Measurements from ENCODE around the gene HOXC12. TPM values are rescaled to one million over a fixed set of nuclear protein-coding genes. Genes with fewer than 3 reads are reported as not detected.

The HOXC12 gene
- total RNA-seq, 2 experiments from 2014 or later = not detected

DNA sequence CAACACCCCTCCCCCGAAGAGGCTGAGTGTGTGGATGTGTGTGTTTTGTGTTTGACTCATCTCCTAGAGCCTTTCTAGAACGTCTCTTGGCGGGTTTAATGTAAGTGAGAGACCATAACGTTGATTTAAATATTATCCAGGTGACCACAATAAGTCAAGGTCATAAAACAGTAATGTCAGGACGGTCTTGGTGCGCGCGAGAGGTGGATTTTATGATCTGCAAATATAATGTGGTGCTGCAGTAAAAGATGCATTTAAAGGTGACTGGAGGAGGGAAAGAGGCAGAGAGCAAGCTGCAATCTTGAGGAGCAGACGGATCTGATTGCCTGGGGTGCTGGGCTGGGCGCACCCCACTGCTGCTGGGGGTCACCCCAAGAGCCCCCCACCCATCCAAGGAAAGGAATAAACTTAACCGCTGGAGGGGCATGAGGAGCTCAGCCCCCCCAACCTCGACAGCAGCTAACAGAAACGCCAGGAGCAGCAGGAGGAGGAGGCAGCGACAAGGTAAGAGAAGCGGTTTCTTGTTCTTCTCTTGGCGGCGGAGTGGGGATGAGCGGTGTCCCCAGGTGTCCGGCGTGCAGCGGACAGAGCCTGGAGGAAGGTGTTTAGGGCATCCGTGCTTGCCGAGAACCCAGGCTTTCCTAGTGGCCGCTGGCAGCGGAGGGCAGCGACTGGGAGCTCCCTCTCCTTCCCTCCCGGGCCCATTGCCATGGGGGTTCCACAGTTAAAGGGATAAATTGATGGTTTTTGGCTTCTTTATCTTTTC lies 35.8 kb downstream of the HOXC12 start:
- Histone ChIP-seq H3K4me1 (ENCODE audit: insufficient read depth, low read length, poor library complexity, severe bottlenecking) (peaks cover 35% of the 10 kb centered on the region), H3K36me3 (ENCODE audit: insufficient read depth, low read length) (no peaks in the 10 kb centered on the region), H2AFZ (ENCODE audit: low read length) (no peak overlapping the region), H3K4me2 (ENCODE audit: low read length) (no peak overlapping the region), H3K4me3 (ENCODE audit: low read depth, low read length, poor library complexity, severe bottlenecking) (no peak overlapping the region), H4K20me1 (ENCODE audit: insufficient read depth, low read length) (no peaks in the 10 kb centered on the region), H3K27ac (ENCODE audit: low read depth, low read length, poor library complexity, severe bottlenecking) (no peak overlapping the region), H3K9me2 (ENCODE audit: insufficient read depth, low read length) (no peaks in the 10 kb centered on the region), H3K9me3 (ENCODE audit: low read length) (no peaks in the 10 kb centered on the region), H3K79me2 (ENCODE audit: insufficient read depth, low read depth, low read length) (no peaks in the 10 kb centered on the region)
- intact Hi-C loops (cut with micrococcal nuclease; ENCODE audit: unreplicated experiment) = no loop called here
- POLR2A ChIA-PET = interaction anchor here (0.6 to 1.0 kb wide), 2 partner anchors 9 to 215 kb away, joined by 3 read pairs; no protein-coding TSS in a partner anchor
- no TSS peak for BruUV-seq (replicated peaks)
- DNase-seq (ENCODE audit: low spot score) = no peak
- TF ChIP-seq, protein P1, sequence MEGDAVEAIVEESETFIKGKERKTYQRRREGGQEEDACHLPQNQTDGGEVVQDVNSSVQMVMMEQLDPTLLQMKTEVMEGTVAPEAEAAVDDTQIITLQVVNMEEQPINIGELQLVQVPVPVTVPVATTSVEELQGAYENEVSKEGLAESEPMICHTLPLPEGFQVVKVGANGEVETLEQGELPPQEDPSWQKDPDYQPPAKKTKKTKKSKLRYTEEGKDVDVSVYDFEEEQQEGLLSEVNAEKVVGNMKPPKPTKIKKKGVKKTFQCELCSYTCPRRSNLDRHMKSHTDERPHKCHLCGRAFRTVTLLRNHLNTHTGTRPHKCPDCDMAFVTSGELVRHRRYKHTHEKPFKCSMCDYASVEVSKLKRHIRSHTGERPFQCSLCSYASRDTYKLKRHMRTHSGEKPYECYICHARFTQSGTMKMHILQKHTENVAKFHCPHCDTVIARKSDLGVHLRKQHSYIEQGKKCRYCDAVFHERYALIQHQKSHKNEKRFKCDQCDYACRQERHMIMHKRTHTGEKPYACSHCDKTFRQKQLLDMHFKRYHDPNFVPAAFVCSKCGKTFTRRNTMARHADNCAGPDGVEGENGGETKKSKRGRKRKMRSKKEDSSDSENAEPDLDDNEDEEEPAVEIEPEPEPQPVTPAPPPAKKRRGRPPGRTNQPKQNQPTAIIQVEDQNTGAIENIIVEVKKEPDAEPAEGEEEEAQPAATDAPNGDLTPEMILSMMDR (conservative IDR thresholded peaks at IDR 0.05; ENCODE audit: low read length) = no peak
- TF ChIP-seq EZH2phosphoT487 (IDR thresholded peaks at IDR 0.05; ENCODE audit: borderline replicate concordance, low read depth, low read length) = no peak
- CTCF ChIA-PET (ENCODE audit: unreplicated experiment) = interaction anchor here (0.5 to 0.6 kb wide), 2 partner anchors 16 to 63 kb away, joined by 3 read pairs; partner anchors contain the start of gene HOXC4

DNA sequence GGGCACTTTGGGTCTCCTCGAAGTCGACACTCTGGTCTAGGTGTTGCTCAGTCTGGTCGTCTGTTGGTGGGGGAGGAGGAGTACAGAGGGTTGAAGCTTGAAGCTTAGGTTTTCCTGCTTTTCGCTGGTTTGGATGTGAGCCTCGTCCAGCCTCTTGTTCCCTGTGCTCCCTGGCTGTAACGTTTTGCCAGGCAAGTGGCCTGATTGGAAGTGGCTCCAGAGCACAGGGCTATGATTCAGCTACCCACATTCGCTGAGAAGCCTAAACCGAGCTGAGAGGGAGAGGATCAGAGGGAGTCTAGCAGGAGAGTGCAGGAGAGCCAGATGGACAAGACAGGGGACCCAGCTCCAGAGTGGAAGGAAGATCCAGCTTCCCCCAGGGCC lies 36.4 kb downstream of the HOXC12 start:
- TF ChIP-seq, protein P1 (conservative IDR thresholded peaks at IDR 0.05; ENCODE audit: low read length) = no peak
- TF ChIP-seq EZH2phosphoT487 (IDR thresholded peaks at IDR 0.05; ENCODE audit: borderline replicate concordance, low read depth, low read length) = no peak
- BruUV-seq (replicated peaks) = no TSS peak
- Histone ChIP-seq H3K9me3 (ENCODE audit: low read length) (no peaks in the 10 kb centered on the region), H3K36me3 (ENCODE audit: insufficient read depth, low read length) (no peaks in the 10 kb centered on the region), H3K27ac (ENCODE audit: low read depth, low read length, poor library complexity, severe bottlenecking) (no peak overlapping the region), H3K4me2 (ENCODE audit: low read length) (no peak overlapping the region), H4K20me1 (ENCODE audit: insufficient read depth, low read length) (no peaks in the 10 kb centered on the region), H3K9me2 (ENCODE audit: insufficient read depth, low read length) (no peaks in the 10 kb centered on the region), H3K79me2 (ENCODE audit: insufficient read depth, low read depth, low read length) (no peaks in the 10 kb centered on the region), H3K4me3 (ENCODE audit: low read depth, low read length, poor library complexity, severe bottlenecking) (no peak overlapping the region), H3K4me1 (ENCODE audit: insufficient read depth, low read length, poor library complexity, severe bottlenecking) (peaks cover 33% of the 10 kb centered on the region), H2AFZ (ENCODE audit: low read length) (no peak overlapping the region)
- ChIA-PET CTCF (ENCODE audit: unreplicated experiment) (interaction anchor here (0.5 to 0.6 kb wide), 2 partner anchors 16 to 63 kb away, joined by 3 read pairs; partner anchors contain the start of gene HOXC4), POLR2A (interaction anchor here (0.6 to 1.0 kb wide), 2 partner anchors 9 to 215 kb away, joined by 3 read pairs; no protein-coding TSS in a partner anchor)
- intact Hi-C loops (cut with micrococcal nuclease; ENCODE audit: unreplicated experiment) = no loop called here
- no peak for DNase-seq (ENCODE audit: low spot score)

DNA sequence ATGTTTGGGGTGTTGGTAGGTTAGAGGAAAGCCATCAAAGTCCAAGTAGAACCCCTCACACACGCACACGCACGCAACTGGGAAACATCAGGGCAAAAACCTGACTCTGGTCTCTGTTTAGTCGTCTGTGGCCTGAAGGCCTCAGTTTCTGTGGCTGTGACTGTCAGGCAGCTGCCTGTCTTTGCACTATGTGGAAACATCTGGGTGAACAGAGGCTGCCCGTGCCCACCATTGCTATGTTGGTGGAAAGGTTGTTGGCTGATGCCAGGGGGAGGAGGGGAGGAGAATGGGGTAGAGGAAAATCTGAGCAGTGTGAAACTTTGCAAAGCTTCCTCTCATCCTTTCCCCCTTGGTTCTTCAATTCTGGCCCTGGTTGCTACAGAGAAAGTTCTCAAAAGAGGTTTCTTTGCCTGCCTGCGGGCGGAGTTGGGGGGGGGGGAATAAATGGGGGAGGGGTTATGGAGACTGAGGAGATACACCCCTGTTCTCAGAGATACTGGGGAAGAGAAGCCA lies 37.7 kb downstream of the HOXC12 start:
- intact Hi-C loops (cut with micrococcal nuclease; ENCODE audit: unreplicated experiment) = no loop called here
- H4K20me1 ChIP-seq (ENCODE audit: insufficient read depth, low read length) = no peaks in the 10 kb centered on the region
- no peaks in the 10 kb centered on the region for H3K9me3 ChIP-seq (ENCODE audit: low read length)
- peaks cover 27% of the 10 kb centered on the region for H3K4me1 ChIP-seq (ENCODE audit: insufficient read depth, low read length, poor library complexity, severe bottlenecking)
- POLR2A ChIA-PET = interaction anchor here (0.6 kb wide), 3 partner anchors 72 to 299 kb away, joined by 3 read pairs; no protein-coding TSS in a partner anchor
- H3K79me2 ChIP-seq (ENCODE audit: insufficient read depth, low read depth, low read length) = no peaks in the 10 kb centered on the region
- no peaks in the 10 kb centered on the region for H3K9me2 ChIP-seq (ENCODE audit: insufficient read depth, low read length)
- CTCF ChIA-PET (ENCODE audit: unreplicated experiment) = no interaction called here
- TF ChIP-seq, protein P1 (conservative IDR thresholded peaks at IDR 0.05; ENCODE audit: low read length) = no peak
- TF ChIP-seq EZH2phosphoT487 (IDR thresholded peaks at IDR 0.05; ENCODE audit: borderline replicate concordance, low read depth, low read length) = no peak
- no peak overlapping the region for H3K4me2 ChIP-seq (ENCODE audit: low read length)
- no peaks in the 10 kb centered on the region for H3K36me3 ChIP-seq (ENCODE audit: insufficient read depth, low read length)
- BruUV-seq (replicated peaks) = no TSS peak
- no peak for DNase-seq (ENCODE audit: low spot score)
- no peak overlapping the region for H3K4me3 ChIP-seq (ENCODE audit: low read depth, low read length, poor library complexity, severe bottlenecking)
- no peak overlapping the region for H2AFZ ChIP-seq (ENCODE audit: low read length)
- no peak overlapping the region for H3K27ac ChIP-seq (ENCODE audit: low read depth, low read length, poor library complexity, severe bottlenecking)

Data from OCI-LY7 (cell line).